ENCODE measurements around the gene SEBOX.

DNA sequence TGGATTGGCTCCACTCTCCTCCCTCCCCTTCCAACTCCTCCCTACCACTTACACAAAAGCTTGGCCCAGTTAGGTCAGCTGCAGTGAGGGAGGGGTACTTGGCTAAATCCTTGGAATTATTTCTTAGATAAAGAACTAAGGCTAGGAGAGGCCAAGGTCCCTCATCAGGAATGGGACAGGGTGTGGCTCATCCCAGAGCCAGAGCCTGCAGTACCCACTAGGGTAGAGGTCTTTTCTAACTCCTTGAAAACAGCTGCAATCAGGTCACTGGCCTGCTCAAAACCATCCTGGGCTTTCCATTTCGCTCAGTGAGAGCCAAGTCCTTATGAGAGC is 42.9 kb upstream of the SEBOX start:
- no peak for TF ChIP-seq POLR2A (IDR thresholded peaks at IDR 0.05)
- TF ChIP-seq, protein P1, sequence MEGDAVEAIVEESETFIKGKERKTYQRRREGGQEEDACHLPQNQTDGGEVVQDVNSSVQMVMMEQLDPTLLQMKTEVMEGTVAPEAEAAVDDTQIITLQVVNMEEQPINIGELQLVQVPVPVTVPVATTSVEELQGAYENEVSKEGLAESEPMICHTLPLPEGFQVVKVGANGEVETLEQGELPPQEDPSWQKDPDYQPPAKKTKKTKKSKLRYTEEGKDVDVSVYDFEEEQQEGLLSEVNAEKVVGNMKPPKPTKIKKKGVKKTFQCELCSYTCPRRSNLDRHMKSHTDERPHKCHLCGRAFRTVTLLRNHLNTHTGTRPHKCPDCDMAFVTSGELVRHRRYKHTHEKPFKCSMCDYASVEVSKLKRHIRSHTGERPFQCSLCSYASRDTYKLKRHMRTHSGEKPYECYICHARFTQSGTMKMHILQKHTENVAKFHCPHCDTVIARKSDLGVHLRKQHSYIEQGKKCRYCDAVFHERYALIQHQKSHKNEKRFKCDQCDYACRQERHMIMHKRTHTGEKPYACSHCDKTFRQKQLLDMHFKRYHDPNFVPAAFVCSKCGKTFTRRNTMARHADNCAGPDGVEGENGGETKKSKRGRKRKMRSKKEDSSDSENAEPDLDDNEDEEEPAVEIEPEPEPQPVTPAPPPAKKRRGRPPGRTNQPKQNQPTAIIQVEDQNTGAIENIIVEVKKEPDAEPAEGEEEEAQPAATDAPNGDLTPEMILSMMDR (IDR thresholded peaks at IDR 0.05): no peak
